Skeletal muscle cell (primary cell): Measurements from ENCODE around the gene CEP72.
"Not testable (repeated sequence)": the region's sequence is repeated elsewhere in the genome, so short reads cannot be mapped to it uniquely, and the experiment has no call there.

Experiments used
- DNase-seq: peaks from one replicate; pipeline ENCODE4 v3.0.0-alpha.2; 2010; ENCODE audit warnings: low read depth
- H3K4me3 ChIP-seq: 2 replicates; pipeline ENCODE4 v1.5.1; 2011; ENCODE audit warnings: low read depth, mild to moderate bottlenecking, control low read depth, low read length, moderate library complexity

Gene CEP72

GRCh38 chr5:611731-612486, at the start of gene CEP72:
Gene CEP72 (plus strand): TSS chr5:612340. CDS start chr5:612362, 22 bp downstream.
- peak; percentile 45 for DNase-seq
- H3K4me3 ChIP-seq, result peak within 1 kb of the TSS; percentile 77

- no peak overlapping the region for H3K4me3 ChIP-seq
- peak; percentile 12 for DNase-seq
These were observed 46.2 kb upstream of the CEP72 start for GRCh38 chr5:565782-566440.

DNA sequence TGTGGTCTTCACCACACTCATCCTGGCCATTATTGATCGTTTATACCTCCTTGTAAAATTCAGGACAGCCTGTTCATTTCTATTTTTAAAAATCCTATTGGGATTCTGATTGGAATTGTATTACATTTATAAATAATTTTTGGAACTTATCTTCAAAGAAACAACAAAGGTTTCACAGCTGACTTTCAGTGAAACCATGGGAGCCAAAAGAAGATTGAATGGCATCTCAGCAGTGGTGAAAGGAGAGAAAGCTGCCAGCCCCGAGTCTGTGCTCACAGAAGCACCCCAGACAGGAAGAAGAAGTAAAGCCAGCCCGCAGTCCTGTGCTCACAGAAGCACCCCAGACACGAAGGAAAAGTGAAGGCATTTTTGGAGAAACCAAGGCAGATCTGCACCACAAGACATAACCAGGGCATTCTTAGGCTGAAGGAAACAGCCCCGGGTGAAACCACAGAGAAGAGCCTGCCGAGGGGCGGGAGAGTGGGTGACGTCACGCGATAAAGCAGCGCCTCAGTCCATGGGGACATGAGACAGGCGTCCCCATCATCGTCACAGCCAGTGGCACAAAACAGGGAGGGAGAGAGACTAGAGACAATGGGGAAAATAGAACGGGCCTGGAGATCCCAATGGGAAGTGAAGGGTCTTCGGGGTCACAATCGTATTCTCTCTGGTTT, 45.4 kb upstream of the CEP72 start:
- no peak for DNase-seq

GRCh38 chr5:567664-568060, 44.5 kb upstream of the CEP72 start:
- no peak for DNase-seq
- no peak overlapping the region for H3K4me3 ChIP-seq

More for the DNA sequence above, 45.4 kb upstream of the CEP72 start:
- H3K4me3 ChIP-seq, result no peak overlapping the region

DNA sequence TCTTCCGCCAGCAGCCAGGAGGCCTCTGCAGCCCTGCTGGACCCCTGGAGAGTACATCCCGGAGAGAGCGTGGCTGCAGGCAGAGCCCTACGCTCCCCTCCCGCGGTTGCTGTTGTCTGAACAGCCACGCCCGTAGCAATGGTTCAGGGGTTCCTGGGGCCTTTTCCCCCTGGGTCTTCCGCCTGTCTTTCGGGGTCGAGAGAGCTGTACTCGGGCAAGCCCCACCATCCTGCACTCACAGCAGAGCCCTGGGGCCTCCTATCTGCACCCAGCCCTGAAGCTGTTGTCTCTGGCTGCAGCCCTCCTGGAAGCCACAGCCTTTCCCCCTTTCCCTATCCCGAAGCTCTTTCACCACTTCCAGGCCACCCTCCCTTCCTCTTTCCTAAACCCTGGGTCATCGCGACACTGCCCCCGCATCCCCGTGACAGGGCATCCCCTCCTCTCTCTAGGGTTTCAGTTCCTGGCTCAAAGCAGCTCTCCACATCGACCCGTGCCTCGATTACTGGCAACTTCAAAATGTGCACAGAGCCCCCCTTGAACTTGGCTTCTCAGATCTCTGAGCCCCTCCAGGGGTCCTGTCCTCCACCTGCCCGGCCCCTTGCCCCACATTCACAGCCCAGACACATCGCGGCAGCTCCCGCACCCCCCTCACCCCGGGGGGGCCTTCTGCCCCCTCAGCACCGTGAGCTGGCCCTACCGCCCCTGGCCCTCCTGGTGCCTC, 43.9 kb upstream of the CEP72 start:
- DNase-seq, result no peak
- H3K4me3 ChIP-seq, result no peak overlapping the region

- no peak for DNase-seq
- no peak overlapping the region for H3K4me3 ChIP-seq
These were observed 43.3 kb upstream of the CEP72 start for GRCh38 chr5:568809-569208.

DNA sequence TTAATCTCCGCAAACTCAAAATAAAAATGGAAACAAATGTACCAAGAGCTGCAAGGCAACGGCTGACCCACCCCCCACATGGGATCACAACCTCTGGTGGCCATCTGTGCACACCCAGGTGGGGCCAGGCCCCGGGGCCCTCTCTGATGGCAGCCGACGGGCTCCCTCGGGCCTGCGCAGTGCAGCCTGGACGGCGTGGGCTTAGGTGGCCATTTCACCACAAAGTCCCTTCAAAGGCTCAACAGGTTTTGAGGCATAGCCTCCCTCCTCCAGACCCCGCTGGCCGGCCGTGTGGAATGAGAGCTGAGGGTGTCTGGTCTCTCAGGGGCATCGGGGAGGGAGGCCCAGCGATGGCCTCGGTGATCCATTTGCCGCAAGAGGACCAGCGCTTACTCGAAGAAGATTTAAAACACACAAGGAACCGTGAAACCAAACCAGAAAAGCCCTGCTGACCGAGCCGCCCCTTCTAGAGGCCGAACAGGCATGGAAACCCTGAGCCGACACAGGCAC, 42.7 kb upstream of the CEP72 start:
- no peak for DNase-seq
- no peak overlapping the region for H3K4me3 ChIP-seq

- no peak overlapping the region for H3K4me3 ChIP-seq
- DNase-seq, result no peak
These were observed 42.2 kb upstream of the CEP72 start for GRCh38 chr5:569868-570361.

DNA sequence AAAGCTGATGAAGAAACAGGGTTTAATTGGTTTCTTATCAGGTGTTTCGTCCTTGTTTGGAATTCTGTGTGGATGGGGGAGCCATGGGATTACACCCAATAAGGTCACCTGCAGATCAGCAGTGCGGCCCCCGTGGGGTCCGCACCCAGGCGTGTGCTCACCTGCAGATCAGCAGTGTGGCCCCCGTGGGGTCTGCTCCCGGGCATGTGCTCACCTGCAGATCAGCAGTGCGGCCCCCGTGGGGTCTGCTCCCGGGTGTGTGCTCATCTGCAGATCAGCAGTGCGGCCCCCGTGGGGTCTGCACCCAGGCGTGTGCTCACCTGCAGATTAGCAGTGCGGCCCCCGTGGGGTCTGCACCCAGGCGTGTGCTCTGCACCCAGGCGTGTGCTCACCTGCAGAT, 41.7 kb upstream of the CEP72 start:
- no peak for DNase-seq
- no peak overlapping the region for H3K4me3 ChIP-seq

DNA sequence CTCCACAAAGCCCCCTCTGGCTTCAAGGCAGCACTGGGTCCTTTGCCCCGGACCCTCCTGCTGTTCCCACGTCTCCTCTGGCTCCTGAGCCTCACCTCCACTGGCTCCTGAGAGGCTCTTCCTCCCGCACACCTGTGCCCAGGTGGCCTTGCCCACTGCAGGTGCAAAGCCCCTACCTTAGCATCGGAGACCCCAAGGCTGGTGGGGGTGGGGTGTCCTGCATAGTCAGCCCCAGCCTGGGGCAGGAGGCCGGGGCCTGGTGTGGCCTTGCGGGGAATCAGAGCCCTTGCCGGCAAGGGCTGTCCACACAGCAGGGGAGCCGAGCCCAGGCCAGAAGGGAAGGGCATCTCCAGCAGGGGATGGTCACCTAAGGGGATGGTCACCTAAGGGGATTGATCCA, 41.3 kb upstream of the CEP72 start:
- DNase-seq, result no peak
- H3K4me3 ChIP-seq, result no peak overlapping the region

DNA sequence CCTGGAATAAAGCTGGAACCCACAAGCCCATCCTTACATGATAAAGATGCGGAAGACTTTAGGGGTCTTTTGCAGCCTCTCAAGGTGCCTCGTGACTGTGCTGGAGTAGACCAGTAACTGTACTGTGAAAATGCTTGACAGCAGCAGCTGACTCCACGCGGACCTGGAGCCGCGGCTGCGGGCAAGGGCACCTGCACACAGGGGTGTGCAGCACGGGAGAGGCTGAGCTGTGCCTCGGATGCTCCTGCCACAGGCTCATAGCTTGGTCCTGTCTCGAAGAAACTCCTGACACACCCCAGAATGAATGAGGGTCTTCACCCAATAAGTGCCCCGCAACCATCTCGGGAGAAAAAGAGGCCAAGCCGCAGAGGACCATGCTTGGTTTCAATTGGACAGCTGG, 40.3 kb upstream of the CEP72 start:
- DNase-seq, result no peak
- no peak overlapping the region for H3K4me3 ChIP-seq

DNA sequence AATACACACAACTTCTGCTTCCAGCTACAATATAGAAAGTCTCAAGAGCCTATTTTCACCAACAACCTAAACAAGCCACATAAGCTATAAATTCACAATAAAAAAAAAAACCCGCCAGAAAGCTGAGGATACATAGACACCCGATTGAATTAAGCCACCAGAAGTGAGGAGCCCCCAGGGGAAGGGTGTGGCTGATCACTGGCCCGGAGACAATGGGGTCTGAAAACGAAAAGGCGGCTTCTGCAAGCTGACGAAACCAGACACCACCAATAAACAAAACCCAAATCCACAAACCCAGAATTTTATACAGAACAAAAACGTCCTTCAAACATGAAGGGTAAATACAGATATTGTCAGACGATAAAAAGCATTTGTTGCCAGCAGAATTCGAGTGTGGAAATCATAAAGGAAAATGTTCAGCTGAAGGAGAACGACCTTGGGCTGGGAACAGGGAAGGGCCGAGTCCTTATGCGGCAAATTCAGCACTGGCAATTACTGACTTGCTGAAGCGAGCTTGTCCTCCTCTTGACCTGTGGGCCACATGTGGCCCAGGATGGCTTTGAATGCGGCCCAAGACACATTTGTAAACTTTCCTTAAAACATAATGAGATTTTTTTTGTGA, 39.6 kb upstream of the CEP72 start:
- no peak overlapping the region for H3K4me3 ChIP-seq
- no peak for DNase-seq

DNA sequence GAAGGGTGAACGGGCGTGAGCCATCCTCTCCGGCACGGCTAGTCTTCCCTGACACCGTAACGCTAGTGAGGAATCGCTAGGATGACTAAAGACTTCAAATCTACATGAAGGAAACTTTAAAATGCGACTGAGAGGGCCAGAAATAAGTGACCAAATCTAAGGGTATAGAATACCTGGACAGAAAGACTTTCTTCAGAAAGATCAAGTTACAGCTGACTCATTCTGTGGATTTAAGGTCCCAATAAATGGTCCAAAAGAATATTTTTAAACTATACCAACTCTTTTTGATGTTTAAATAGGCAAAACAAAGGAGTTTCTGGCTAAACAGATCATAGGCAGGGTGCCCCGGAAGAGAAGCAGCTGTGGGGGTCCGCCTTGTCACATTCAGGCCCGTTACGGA, 38.9 kb upstream of the CEP72 start:
- no peak for DNase-seq
- H3K4me3 ChIP-seq, result no peak overlapping the region

DNA sequence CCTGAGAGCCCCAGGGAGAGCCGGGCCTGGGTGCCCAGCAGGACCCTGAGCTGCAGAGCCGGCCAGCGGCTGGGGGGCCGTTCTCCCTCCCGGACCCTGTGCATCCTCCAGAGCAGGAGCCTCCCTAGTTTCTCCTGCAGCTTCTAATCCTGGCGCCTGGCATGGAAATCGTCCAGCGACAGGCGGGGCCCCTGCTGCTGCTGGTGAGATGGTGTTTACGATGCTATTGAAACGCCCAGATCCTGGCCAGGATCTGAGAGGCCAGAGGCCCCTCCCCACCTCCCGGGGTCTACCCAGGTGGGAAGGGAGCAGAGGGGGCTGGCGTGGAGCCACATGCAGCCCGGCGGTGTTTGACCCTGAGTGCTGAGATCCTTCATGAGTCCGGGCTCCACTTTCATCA, 38.2 kb upstream of the CEP72 start:
- H3K4me3 ChIP-seq, result no peak overlapping the region
- no peak for DNase-seq

- no peak overlapping the region for H3K4me3 ChIP-seq
- no peak for DNase-seq
These were observed 37.2 kb upstream of the CEP72 start for GRCh38 chr5:574906-575305.

- no peak for DNase-seq
- H3K4me3 ChIP-seq, result no peak overlapping the region
These were observed 36.5 kb upstream of the CEP72 start for GRCh38 chr5:575636-576035.

DNA sequence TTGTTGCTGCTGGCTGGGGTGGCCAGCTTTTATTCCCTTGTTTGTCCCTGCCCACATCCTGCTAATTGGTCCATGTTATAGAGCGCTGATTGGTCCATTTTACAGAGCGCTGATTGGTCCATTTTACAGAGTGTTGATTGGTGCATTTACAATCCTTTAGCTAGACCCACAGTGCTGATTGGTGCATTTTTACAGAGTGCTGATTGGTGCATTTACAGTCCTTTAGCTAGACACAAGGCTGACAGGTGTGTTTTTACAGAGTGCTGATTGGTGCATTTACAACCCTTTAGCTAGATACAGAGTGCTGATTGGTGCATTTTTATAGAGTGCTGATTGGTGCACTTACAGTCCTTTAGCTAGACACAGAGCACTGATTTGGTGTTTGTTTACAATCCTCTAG, 34.9 kb upstream of the CEP72 start:
- DNase-seq, H3K4me3 ChIP-seq: not testable (repeated sequence)

DNA sequence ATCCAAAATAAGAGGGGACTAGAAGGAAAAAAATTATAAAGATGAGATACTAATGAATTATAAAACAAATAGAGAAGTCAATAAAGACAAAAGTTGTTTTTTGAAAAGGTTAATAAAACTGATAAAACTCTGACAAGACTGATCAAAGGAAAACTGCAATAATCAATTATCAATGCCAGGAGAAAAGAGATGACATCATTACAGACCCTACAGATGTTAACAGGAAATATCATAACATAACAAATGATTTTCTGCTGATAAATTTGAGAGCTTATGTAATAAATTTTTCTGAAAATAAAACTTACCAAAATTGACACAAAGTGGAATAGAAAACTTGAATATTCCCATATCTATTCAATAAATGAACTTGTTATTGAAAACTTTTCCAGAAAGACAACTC, 34.3 kb upstream of the CEP72 start:
- DNase-seq, result no peak

GRCh38 chr5:579211-579610, 32.9 kb upstream of the CEP72 start:
- H3K4me3 ChIP-seq, result no peak overlapping the region
- no peak for DNase-seq

More for the DNA sequence above, 34.3 kb upstream of the CEP72 start:
- no peak overlapping the region for H3K4me3 ChIP-seq
